Activated B cell treated with CpG ODN at 0.5 μM for 24 hours (primary cell): ENCODE results near the gene CCR6. TPM values are rescaled to one million over a fixed set of nuclear protein-coding genes. Genes with fewer than 3 reads are reported as not detected.

ENCODE experiments used
- ATAC-seq: fragments of 200-7000 bp; cut with Tn5 transposase; one replicate; pipeline ENCODE4 v1.10.0; 2021; ENCODE audit warnings: low read depth, mild to moderate bottlenecking, moderate library complexity
- CTCF ChIA-PET: fragments of 350-600 bp; sonication (Branson Sonifier 250); formaldehyde crosslinking; loops from one replicate; lab custom pipeline; 2021; ENCODE audit warnings: antibody characterized with exemption; lab: Charles Lee
- POLR2A ChIA-PET: fragments of 350-600 bp; sonication (Branson Sonifier 250); formaldehyde crosslinking; loops from one replicate; lab custom pipeline; 2021; ENCODE audit warnings: antibody characterized with exemption; lab: Charles Lee
- DNase-seq: peaks from one replicate; pipeline ENCODE4 v3.0.0; 2022
- H3K27ac Mint-ChIP-seq: one replicate; pipeline ENCODE4 v1.8.0; 2020; ENCODE audit warnings: mixed read lengths
- H3K27me3 Mint-ChIP-seq: one replicate; pipeline ENCODE4 v1.8.0; 2021; ENCODE audit warnings: mixed read lengths
- H3K36me3 Mint-ChIP-seq: one replicate; pipeline ENCODE4 v1.8.0; 2021; ENCODE audit warnings: low read depth, mixed read lengths
- H3K4me1 Mint-ChIP-seq: one replicate; pipeline ENCODE4 v1.8.0; 2021; ENCODE audit warnings: mixed read lengths
- H3K4me3 Mint-ChIP-seq: one replicate; pipeline ENCODE4 v1.8.0; 2020; ENCODE audit warnings: mild to moderate bottlenecking, mixed read lengths
- H3K9me3 Mint-ChIP-seq: one replicate; pipeline ENCODE4 v1.8.0; 2020; ENCODE audit warnings: mixed read lengths
- intact Hi-C: fragments of 100-400 bp; cut with micrococcal nuclease; formaldehyde crosslinking; loops from one replicate; pipeline ENCODE4 v1.15.1; 2024
- total RNA-seq: library from RNA; stranded (reverse); gene quantifications from 2 replicates; pipeline ENCODE4 v1.2.3, GENCODE V29; 2022
- TF ChIP-seq, protein P1 (sequence below): fragments of 200-600 bp; IDR thresholded peaks from one replicate; pipeline ENCODE4 v1.8.0; 2022; ENCODE audit warnings: antibody characterized with exemption, mild to moderate bottlenecking

The CCR6 gene
- total RNA-seq, 1 donor from 2014 or later: 28.9 TPM

DNA sequence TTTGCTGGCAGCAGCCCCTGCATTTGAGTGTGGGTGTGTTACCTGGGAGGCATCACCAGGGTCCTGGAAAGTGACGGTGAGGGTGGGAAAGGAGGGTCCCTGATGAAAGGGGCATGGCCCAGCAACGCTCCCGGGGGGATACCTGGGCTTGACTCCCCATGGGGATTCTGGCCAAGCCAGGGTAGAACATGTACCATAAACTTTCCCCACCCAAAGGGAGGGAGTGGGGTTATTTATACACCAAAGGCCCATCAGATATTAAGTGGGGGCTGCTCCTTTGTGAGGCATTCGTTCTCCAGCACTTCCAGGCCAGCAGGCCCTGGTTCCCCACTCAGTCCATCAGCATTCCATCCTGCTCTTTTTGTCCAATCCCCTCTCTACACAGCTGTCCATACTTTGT is 20.6 kb upstream of the CCR6 start:
- intact Hi-C loops: no loop called here
- H3K27me3 Mint-ChIP-seq: no peaks in the 10 kb centered on the region
- no peaks in the 10 kb centered on the region for H3K36me3 Mint-ChIP-seq
- ATAC-seq (no peak), DNase-seq (no peak)
- TF ChIP-seq, protein P1, sequence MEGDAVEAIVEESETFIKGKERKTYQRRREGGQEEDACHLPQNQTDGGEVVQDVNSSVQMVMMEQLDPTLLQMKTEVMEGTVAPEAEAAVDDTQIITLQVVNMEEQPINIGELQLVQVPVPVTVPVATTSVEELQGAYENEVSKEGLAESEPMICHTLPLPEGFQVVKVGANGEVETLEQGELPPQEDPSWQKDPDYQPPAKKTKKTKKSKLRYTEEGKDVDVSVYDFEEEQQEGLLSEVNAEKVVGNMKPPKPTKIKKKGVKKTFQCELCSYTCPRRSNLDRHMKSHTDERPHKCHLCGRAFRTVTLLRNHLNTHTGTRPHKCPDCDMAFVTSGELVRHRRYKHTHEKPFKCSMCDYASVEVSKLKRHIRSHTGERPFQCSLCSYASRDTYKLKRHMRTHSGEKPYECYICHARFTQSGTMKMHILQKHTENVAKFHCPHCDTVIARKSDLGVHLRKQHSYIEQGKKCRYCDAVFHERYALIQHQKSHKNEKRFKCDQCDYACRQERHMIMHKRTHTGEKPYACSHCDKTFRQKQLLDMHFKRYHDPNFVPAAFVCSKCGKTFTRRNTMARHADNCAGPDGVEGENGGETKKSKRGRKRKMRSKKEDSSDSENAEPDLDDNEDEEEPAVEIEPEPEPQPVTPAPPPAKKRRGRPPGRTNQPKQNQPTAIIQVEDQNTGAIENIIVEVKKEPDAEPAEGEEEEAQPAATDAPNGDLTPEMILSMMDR: no peak
- ChIA-PET POLR2A (interaction anchor here (1.1 to 4.5 kb wide), 12 partner anchors 9 to 54 kb away, joined by 3 to 96 read pairs (median 8); partner anchors contain the start of gene CCR6), CTCF (interaction anchor here (0.8 to 1.4 kb wide), 2 partner anchors 11 to 21 kb away, joined by 3 to 4 read pairs; no protein-coding TSS in a partner anchor)
- peaks cover 97% of the 10 kb centered on the region for H3K4me1 Mint-ChIP-seq
- H3K4me3 Mint-ChIP-seq: peak overlapping the region; percentile 58
- peak overlapping the region; percentile 98 for H3K27ac Mint-ChIP-seq
- no peaks in the 10 kb centered on the region for H3K9me3 Mint-ChIP-seq

DNA sequence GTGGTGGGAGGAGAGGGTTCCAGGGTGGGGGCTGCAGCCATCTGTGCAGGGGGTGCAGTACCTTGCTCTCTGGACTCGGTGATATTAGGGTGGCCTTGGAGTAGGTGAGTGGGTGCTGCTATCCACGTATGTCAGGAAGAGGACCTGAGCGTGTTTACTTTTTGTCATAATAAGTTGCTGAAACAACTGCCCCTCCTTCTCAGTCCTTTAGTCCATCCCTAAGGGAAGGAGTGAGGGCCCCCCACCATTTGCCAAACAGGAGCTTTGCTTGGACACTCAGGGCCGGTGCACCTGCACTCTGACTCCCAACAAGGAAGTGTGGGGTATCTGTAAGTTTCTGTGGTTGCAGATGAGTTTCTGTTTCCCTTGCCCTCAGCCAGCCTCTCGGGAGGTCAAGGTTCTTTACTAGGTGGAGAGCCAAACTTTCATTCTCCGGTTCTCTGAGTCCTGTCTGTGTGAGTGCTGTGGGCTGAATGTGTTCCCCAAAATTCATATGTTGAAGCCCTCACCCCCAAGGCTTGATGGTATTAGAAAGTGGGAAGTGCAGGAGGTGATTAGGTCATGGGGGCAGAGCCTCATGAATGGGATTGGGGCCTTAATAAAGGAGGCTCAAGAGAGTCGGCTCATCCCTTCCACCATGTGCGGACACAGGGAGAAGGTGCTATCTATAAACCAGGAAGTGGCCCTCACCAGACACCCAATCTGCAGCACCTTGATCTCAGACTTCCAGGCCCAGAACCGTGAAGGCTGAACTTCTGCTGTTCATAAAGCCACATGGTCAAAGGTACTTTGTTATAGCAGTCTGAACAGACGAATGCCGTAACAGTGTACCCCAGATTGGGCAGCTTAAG is 19.6 kb upstream of the CCR6 start:
- peak; percentile 67 for ATAC-seq
- intact Hi-C loops: loop anchor here (1.0 kb wide), 3 partner anchors 8 to 23 kb away; no protein-coding TSS in a partner anchor
- POLR2A ChIA-PET: interaction anchor here (0.9 to 4.5 kb wide), 13 partner anchors 8 to 55 kb away, joined by 3 to 96 read pairs (median 10); partner anchors contain the start of gene CCR6
- TF ChIP-seq, protein P1: no peak
- Mint-ChIP-seq H3K4me1 (peaks cover 96% of the 10 kb centered on the region), H3K27me3 (no peaks in the 10 kb centered on the region), H3K36me3 (no peaks in the 10 kb centered on the region), H3K27ac (peak overlapping the region; percentile 98), H3K4me3 (peak overlapping the region; percentile 58), H3K9me3 (no peaks in the 10 kb centered on the region)
- DNase-seq: no peak
- CTCF ChIA-PET: interaction anchor here (0.5 to 1.4 kb wide), 4 partner anchors 10 to 62 kb away, joined by 3 to 7 read pairs (median 5); no protein-coding TSS in a partner anchor

DNA sequence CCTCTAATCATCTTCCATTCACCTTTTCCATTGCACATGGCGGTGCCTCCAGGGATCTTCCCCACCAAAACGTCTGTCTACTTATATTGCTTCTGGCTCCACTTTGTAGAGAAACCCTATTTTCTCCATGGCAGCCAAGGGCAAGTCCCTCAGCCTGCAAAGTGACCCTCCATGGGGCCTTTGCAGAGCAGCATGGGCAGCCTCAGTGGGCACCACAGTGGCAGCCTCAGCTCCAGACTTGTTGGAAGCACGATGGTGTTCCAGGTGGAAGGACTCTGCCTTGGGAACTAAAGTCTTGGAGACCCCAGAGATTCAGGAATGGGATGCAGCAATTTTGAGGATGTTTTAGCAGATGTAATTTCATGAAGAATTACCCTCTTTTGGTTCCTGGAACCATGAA is 18.5 kb upstream of the CCR6 start:
- Mint-ChIP-seq H3K27me3 (no peaks in the 10 kb centered on the region), H3K36me3 (no peaks in the 10 kb centered on the region), H3K27ac (peak overlapping the region; percentile 98), H3K4me3 (no peak overlapping the region), H3K9me3 (no peaks in the 10 kb centered on the region), H3K4me1 (peaks cover 96% of the 10 kb centered on the region)
- POLR2A ChIA-PET: interaction anchor here (1.9 to 7.9 kb wide), 4 partner anchors 9 to 27 kb away, joined by 11 to 88 read pairs (median 44); no protein-coding TSS in a partner anchor
- CTCF ChIA-PET: no interaction called here
- TF ChIP-seq, protein P1: no peak
- ATAC-seq (no peak), DNase-seq (no peak)
- intact Hi-C loops: no loop called here

DNA sequence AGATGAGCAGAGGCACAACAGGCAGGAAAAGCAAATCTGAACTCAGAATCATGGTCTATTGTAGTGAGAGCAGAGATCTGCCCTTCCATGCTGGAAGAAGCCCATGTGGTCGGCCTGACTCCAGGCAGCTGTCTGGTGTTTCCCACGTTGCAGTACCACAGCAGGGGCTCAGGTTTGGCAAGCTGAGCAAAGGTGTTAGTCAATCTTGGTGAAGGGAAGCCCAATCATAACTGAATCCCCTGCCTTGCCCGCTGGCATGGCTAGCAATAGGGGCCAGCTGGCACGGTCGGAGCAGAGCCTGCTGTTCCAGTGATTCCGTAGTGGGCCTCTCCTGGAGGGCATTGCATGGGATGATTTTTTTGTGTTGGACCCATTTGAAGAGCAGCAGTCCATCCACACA is 17.8 kb upstream of the CCR6 start:
- TF ChIP-seq, protein P1: no peak
- no peaks in the 10 kb centered on the region for H3K27me3 Mint-ChIP-seq
- H3K4me3 Mint-ChIP-seq: no peak overlapping the region
- intact Hi-C loops: no loop called here
- ATAC-seq: no peak
- peaks cover 96% of the 10 kb centered on the region for H3K4me1 Mint-ChIP-seq
- no peak for DNase-seq
- H3K36me3 Mint-ChIP-seq: no peaks in the 10 kb centered on the region
- no peaks in the 10 kb centered on the region for H3K9me3 Mint-ChIP-seq
- CTCF ChIA-PET: no interaction called here
- POLR2A ChIA-PET: interaction anchor here (0.6 to 7.9 kb wide), 4 partner anchors 9 to 19 kb away, joined by 5 to 88 read pairs (median 38); no protein-coding TSS in a partner anchor
- peak overlapping the region; percentile 98 for H3K27ac Mint-ChIP-seq

DNA sequence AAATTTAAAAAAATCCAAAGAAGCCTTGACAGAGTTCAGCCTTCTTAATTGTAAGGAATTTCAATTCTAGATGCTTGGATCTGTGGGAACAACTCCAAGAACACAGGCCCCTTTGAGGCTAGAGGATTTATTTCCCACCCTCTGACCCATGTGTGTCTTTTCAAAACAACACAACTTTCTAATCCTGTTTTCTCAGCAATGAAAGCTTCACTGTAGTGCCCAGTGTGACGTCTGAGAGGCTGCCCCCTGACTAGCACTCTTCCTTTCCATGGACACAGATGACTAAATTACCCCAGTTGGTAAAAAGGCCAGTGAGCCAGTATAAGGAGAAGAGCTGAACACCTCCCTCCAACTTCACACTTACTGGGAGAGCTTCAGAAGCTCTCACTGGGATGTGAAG is 16.5 kb upstream of the CCR6 start:
- intact Hi-C loops: no loop called here
- H3K4me3 Mint-ChIP-seq: no peak overlapping the region
- peak overlapping the region; percentile 4 for H3K27ac Mint-ChIP-seq
- CTCF ChIA-PET: interaction anchor here (1.2 kb wide), 1 partner anchor 12 kb away, joined by 7 read pairs; no protein-coding TSS in a partner anchor
- TF ChIP-seq, protein P1: no peak
- H3K9me3 Mint-ChIP-seq: no peaks in the 10 kb centered on the region
- H3K4me1 Mint-ChIP-seq: peaks cover 96% of the 10 kb centered on the region
- DNase-seq: no peak
- POLR2A ChIA-PET: interaction anchor here (0.7 to 7.9 kb wide), 6 partner anchors 7 to 33 kb away, joined by 3 to 88 read pairs (median 5); no protein-coding TSS in a partner anchor
- H3K27me3 Mint-ChIP-seq: no peaks in the 10 kb centered on the region
- ATAC-seq: no peak
- no peaks in the 10 kb centered on the region for H3K36me3 Mint-ChIP-seq
